BLaER1 (cell line): Measurements from ENCODE around the gene MROH7.

Source experiments
- H3K27ac ChIP-seq: shearing (Covaris generic); formaldehyde crosslinking; 2 replicates; pipeline ENCODE4 v1.8.1; 2022
- H3K27me3 ChIP-seq: shearing (Covaris generic); formaldehyde crosslinking; 2 replicates; pipeline ENCODE4 v1.8.1; 2022
- H3K36me3 ChIP-seq: shearing (Covaris generic); formaldehyde crosslinking; 2 replicates; pipeline ENCODE4 v1.8.1; 2022
- H3K4me1 ChIP-seq: shearing (Covaris generic); formaldehyde crosslinking; 2 replicates; pipeline ENCODE4 v1.8.1; 2022
- H3K4me2 ChIP-seq: shearing (Covaris generic); formaldehyde crosslinking; 2 replicates; pipeline ENCODE4 v1.8.1; 2022
- H3K4me3 ChIP-seq: shearing (Covaris generic); formaldehyde crosslinking; 2 replicates; pipeline ENCODE4 v1.8.1; 2022
- H3K9ac ChIP-seq: shearing (Covaris generic); formaldehyde crosslinking; 2 replicates; pipeline ENCODE4 v1.8.1; 2022
- H3K9me3 ChIP-seq: shearing (Covaris generic); formaldehyde crosslinking; 2 replicates; pipeline ENCODE4 v1.8.1; 2022
- H4K20me1 ChIP-seq: shearing (Covaris generic); formaldehyde crosslinking; 2 replicates; pipeline ENCODE4 v1.8.1; 2022
- Cebpa-rat ChIP-seq: shearing (Covaris generic); IDR thresholded peaks from 2 replicates; pipeline ENCODE4 v1.8.1; 2022

MROH7 gene

DNA sequence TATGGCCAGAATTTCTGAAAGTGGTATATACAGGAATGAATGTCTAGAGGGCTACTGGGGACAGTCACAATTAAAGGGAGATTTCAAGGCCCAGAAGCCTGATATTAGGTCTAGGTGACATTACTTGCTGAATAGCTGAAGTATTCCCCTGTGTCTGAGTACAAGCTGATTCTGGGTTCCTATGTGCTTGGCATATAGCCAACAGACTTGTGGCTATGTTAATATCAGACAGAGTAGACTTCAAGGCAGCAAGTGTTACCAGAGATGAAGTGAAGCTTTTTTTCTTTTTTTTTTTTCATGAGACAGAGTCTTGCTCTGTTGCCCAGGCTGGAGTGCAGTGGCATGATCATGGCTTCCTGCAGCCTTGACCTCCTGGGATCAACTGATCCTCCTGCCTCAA is 82.4 kb downstream of the MROH7 start:
- Histone ChIP-seq H3K9me3 (no peaks in the 10 kb centered on the region), H4K20me1 (peaks cover 5% of the 10 kb centered on the region; the same call in 1 of the 2 replicates), H3K4me1 (no peaks in the 10 kb centered on the region), H3K27me3 (no peaks in the 10 kb centered on the region), H3K9ac (no peak overlapping the region), H3K4me2 (no peak overlapping the region), H3K4me3 (no peak overlapping the region), H3K27ac (no peak overlapping the region), H3K36me3 (peaks cover 97% of the 10 kb centered on the region)
- no peak for TF ChIP-seq Cebpa-rat

DNA sequence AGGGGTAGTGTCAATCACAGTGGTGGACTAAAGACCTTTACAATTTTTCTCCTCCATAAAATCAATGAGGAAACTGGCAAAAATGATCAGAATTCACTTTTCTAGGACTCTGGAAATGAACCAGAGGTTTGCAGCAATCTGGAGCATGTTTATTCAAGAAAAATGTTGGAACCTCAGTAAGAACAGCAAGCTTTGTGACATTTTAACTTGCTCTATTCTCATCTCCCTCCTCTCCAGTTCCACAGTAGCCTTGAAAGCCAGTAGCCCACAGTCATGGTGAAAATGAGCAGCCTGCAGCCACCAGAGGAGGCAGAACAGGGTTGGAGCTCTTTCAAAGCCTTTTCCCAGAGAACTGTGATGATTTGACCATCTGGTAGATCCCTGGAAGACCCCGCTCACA is 83.2 kb downstream of the MROH7 start:
- Histone ChIP-seq H3K36me3 (peaks cover 97% of the 10 kb centered on the region), H3K27me3 (no peaks in the 10 kb centered on the region), H3K27ac (no peak overlapping the region), H3K9ac (no peak overlapping the region), H3K4me1 (no peaks in the 10 kb centered on the region), H4K20me1 (peaks cover 4% of the 10 kb centered on the region; the same call in 1 of the 2 replicates), H3K9me3 (no peaks in the 10 kb centered on the region), H3K4me2 (no peak overlapping the region), H3K4me3 (no peak overlapping the region)
- TF ChIP-seq Cebpa-rat = no peak

DNA sequence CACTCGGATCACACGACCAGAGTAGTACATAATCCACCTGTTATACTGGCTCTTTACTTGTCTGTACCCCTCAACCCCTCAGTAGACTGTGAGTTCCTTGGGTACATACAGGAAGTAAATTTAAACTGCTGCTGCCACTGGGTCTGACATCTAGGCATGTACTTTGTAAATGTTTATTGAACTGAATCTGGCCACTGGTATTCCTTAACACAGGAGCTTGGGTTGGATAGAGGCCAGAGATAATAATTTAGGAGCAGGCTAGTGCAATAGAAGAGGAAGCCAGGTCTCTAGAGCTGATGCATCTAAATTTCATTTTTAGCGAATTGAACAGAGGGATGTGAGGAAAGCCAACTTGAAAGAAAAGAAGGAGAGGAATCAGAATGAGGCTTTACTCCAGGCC is 86.4 kb downstream of the MROH7 start:
- no peak for TF ChIP-seq Cebpa-rat
- H3K9ac ChIP-seq = no peak overlapping the region
- no peaks in the 10 kb centered on the region for H3K4me1 ChIP-seq
- H3K27ac ChIP-seq = no peak overlapping the region
- no peaks in the 10 kb centered on the region for H3K27me3 ChIP-seq
- H4K20me1 ChIP-seq = no peaks in the 10 kb centered on the region
- no peak overlapping the region for H3K4me3 ChIP-seq
- H3K4me2 ChIP-seq = no peak overlapping the region
- peaks cover 97% of the 10 kb centered on the region for H3K36me3 ChIP-seq
- H3K9me3 ChIP-seq = no peaks in the 10 kb centered on the region

DNA sequence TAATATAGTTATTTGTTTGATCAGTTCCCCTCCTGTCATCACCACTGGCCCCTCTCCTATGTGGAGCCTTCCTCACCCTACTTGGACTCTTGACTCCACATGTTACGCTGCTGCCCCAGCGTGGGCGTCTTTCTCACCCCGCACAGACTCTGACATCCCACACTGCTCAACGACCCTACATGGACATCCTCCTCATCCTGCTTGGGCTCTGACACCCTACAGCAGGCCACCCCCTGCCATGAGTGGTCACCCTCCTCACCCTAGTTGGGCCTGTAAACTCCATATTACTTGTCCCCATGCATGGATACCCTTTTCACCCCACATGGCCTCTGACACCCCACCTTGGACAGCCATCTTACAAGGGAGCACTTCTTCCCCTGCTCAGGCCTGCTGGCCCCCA is 95.1 kb downstream of the MROH7 start:
- Histone ChIP-seq H4K20me1 (0 out of 2 replicates have a peak, but pooled peaks cover 5% of the 10 kb centered on the region), H3K4me2 (no peak overlapping the region), H3K4me1 (no peaks in the 10 kb centered on the region), H3K27ac (no peak overlapping the region), H3K9me3 (no peaks in the 10 kb centered on the region), H3K36me3 (peaks cover 100% of the 10 kb centered on the region), H3K27me3 (no peaks in the 10 kb centered on the region), H3K9ac (no peak overlapping the region), H3K4me3 (no peak overlapping the region)
- TF ChIP-seq Cebpa-rat = no peak

DNA sequence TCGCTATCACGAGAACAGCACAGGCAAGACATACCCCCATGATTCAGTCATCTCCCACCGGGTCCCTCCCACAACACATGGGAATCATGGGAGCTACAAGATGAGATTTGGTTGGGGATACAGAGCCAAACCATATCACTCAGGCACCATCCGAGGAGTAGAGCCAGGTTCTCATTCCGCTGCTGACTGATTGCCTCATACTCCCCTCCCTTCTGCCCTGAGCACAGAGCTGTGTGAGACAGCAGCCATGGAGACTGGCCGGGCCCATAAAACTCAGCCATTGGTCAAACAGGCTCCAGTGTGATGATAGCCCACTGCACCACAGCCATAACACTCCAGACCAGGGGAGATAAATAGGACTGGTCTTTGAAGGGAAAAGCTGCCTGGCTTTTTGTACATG is 96.7 kb downstream of the MROH7 start:
- Histone ChIP-seq H3K36me3 (peaks cover 100% of the 10 kb centered on the region), H3K4me1 (no peaks in the 10 kb centered on the region), H3K27ac (no peak overlapping the region), H3K9me3 (no peaks in the 10 kb centered on the region), H3K4me3 (no peak overlapping the region), H3K4me2 (no peak overlapping the region), H3K27me3 (no peaks in the 10 kb centered on the region), H4K20me1 (peaks cover 13% of the 10 kb centered on the region; the same call in 1 of the 2 replicates), H3K9ac (no peak overlapping the region)
- TF ChIP-seq Cebpa-rat = no peak

DNA sequence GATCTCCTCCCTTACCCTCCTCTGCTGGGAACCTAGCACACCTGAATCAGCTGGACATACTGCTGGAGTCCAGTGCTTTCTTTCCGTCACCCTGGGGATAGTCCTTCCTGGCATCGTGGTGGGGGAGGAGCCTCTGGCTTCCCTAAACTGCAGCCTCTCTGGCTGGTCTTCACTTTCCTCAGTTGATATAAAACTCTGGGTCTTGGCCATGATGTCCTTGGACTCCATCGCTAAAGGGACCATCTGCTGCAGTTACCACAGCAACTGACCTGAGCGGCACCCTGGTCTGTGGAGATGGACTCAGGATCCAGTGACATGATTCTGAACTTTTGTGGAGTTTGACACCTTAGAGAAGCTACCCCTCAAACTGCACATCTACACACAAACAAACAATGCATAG is 99.9 kb downstream of the MROH7 start:
- H3K36me3 ChIP-seq = peaks cover 85% of the 10 kb centered on the region
- TF ChIP-seq Cebpa-rat = no peak
- no peaks in the 10 kb centered on the region for H3K4me1 ChIP-seq

DNA sequence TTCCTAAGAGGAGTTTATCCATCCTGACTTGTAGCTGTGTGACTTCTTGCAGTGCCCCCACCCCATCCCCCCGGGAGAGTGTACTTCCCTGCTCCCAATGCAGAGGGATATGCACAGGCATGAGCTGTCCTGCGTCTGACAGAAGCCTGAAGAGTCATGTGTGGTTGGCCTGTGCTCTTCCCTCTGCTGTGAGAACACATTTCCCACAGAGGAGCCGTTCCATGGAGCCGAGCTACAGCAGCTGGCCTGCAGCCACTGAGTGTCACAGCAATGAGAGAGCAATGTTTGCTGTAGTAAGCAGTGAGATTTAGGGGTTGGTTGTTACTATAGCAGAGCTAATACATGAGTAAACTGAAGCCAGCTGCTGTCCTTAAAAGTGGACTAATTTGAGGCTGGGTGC is 100.7 kb downstream of the MROH7 start:
- no peaks in the 10 kb centered on the region for H3K27me3 ChIP-seq
- peaks cover 21% of the 10 kb centered on the region; the same call in 1 of the 2 replicates for H4K20me1 ChIP-seq
- no peak overlapping the region for H3K9ac ChIP-seq
- no peaks in the 10 kb centered on the region for H3K9me3 ChIP-seq
- no peak for TF ChIP-seq Cebpa-rat
- H3K4me1 ChIP-seq = no peaks in the 10 kb centered on the region
- H3K36me3 ChIP-seq = peaks cover 77% of the 10 kb centered on the region
- H3K4me3 ChIP-seq = no peak overlapping the region
- H3K27ac ChIP-seq = no peak overlapping the region
- no peak overlapping the region for H3K4me2 ChIP-seq

More for the DNA sequence above, 99.9 kb downstream of the MROH7 start:
- Histone ChIP-seq H3K9me3 (no peaks in the 10 kb centered on the region), H4K20me1 (peaks cover 21% of the 10 kb centered on the region; the same call in 1 of the 2 replicates), H3K9ac (no peak overlapping the region), H3K27me3 (no peaks in the 10 kb centered on the region), H3K27ac (no peak overlapping the region), H3K4me2 (no peak overlapping the region), H3K4me3 (no peak overlapping the region)

DNA sequence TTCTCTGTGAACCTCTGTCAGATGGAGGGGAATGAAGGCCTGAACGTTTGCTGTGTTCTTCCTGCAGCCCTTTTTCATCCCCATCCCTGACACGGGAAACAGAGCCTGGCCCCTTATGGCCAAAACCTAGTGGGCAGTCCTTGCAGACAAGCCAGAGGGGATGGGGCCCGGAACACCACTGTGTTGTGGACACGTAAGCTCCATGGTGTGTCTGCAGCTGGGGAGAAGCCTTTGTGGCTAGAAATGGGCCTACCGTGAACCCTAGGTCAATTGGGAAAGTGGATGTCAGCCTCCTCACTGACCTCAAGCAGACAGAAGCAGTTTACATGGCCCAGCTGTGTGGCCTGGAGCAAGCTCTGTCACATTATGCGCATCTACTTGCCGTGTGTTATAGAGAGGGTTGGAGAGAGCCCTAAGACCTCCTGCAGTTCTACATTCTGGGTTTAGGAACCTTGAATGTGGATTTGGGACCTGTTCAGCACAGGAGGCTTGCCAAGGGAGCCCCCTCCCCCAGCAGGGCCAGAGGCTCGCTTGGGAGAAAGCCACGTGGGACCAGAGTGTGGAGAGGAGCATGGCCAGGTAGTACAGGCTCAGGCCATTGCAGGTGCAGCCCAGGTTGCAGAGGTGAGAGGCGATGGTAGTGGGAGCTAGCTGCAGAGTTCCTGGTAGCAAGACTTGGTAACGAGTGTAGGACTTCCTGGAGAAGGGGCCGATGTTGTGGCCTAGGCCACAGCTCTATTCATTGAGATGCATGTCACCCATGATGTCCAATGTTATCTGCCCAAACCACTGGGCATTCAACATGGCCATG is 102.0 kb downstream of the MROH7 start:
- Histone ChIP-seq H3K9ac (no peak overlapping the region), H3K27me3 (no peaks in the 10 kb centered on the region), H4K20me1 (peaks cover 21% of the 10 kb centered on the region; the same call in 1 of the 2 replicates), H3K9me3 (no peaks in the 10 kb centered on the region), H3K4me3 (no peak overlapping the region), H3K4me2 (no peak overlapping the region), H3K36me3 (peaks cover 64% of the 10 kb centered on the region), H3K4me1 (no peaks in the 10 kb centered on the region), H3K27ac (no peak overlapping the region)
- no peak for TF ChIP-seq Cebpa-rat

DNA sequence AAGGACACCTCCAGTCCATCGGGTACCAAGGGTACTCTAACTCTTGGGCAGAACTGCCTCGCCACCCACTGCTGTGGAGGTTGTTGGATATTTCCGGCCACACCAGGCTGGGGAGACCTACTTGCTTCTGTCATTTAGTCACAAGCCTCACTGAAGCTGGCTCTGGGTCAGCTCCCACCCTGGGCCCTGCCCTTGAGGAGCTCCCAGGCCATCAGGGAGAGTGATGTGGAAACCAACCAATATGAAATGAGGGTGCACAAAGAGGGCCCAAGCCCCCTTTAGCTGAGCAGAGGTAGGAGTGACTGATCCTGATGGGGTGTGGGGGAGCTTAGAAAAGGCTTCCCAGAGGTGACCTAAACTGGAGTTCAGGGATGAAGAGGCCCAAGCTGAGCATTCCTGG is 103.1 kb downstream of the MROH7 start:
- peaks cover 21% of the 10 kb centered on the region; the same call in 1 of the 2 replicates for H4K20me1 ChIP-seq
- H3K4me1 ChIP-seq = no peaks in the 10 kb centered on the region
- H3K4me2 ChIP-seq = no peak overlapping the region
- H3K36me3 ChIP-seq = peaks cover 53% of the 10 kb centered on the region
- no peak overlapping the region for H3K27ac ChIP-seq
- no peaks in the 10 kb centered on the region for H3K9me3 ChIP-seq
- no peak overlapping the region for H3K9ac ChIP-seq
- TF ChIP-seq Cebpa-rat = no peak
- H3K4me3 ChIP-seq = no peak overlapping the region
- H3K27me3 ChIP-seq = no peaks in the 10 kb centered on the region

DNA sequence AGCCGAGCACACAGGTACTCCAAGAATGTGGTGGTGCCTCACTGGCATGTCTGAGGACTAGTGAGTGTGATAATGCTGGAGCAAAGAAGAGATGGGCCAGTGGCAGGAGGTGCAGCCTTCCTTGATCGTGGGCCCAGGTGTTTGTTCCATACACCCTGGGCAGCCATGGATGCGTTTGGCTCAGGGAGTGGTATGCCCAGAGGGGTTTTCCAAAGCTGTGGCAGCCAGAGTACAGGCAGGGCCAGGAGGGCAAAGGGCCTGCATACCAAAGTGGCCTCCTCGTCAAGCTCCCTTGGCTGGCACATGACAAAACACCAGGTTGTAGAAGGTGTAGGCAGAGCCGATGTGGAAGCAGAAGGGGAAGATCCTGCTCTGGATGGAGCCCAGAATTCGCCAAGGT is 103.7 kb downstream of the MROH7 start:
- H3K4me2 ChIP-seq = no peak overlapping the region
- no peaks in the 10 kb centered on the region for H3K4me1 ChIP-seq
- H3K9me3 ChIP-seq = no peaks in the 10 kb centered on the region
- H3K36me3 ChIP-seq = peaks cover 48% of the 10 kb centered on the region
- TF ChIP-seq Cebpa-rat = no peak
- H3K27me3 ChIP-seq = no peaks in the 10 kb centered on the region
- no peak overlapping the region for H3K4me3 ChIP-seq
- H3K27ac ChIP-seq = no peak overlapping the region
- H3K9ac ChIP-seq = no peak overlapping the region
- H4K20me1 ChIP-seq = peaks cover 21% of the 10 kb centered on the region; the same call in 1 of the 2 replicates
